NK-92 treated with Interleukin-12 subunit alpha and Interleukin-12 subunit beta, amount 100 ng/mL, for 24 hours (cell line): ENCODE measurements around the gene ZNF223.
A peak's percentile ranks its signal among the peaks of the same experiment; 100 is the strongest.

Source experiments
- DNase-seq: peaks from one replicate; lab custom pipeline; 2025; lab: John Stamatoyannopoulos, UW

The ZNF223 gene

GRCh38 chr19:44071824-44072542 is 20.1 kb downstream of the ZNF223 start, which contains the start of gene ZNF284:
Gene ZNF284, plus strand, starts transcription at chr19:44072159. Its CDS starts 4,231 bp downstream, at chr19:44076390.
- no peak for DNase-seq

DNA sequence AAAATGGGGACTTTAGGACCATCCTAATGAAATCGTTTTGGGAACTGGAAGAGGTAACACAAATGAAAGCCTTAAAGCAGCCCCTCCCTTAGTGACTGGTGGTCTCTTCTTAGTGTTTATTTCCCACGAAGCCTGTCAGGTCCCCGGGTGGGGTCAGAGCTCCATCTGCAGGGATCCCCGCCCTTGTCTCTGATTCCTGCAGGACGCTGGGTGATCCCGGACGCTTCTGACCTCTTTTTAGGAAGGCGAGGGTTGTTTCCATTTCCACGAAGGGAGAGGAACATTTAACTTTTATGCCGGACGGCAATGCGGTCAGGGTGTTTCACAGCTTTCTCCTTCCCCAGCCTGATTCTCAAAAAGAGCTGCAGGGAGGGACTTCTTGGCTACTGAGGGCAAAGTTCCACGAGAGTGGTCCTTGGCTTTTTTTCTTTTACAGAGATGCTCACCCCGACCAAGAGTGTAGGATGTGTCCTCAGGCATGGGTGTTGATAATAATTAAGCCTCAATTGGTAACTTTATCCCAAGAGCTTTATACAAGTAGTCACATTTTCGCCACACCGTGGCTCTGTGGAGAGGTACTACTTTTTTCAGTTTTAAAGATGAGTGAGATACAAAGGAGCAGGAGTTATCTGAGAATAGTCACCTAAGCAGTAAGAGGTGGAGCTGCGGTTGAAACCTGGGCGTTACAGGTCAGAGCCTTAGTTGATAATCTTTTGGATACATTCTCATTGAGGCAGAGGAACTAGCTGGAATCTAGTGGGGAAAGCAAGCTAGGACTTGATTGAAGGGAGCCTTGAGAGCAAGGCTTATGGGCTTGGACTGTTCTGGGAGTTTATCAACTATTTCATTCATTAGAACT is 20.9 kb downstream of the ZNF223 start:
- no peak for DNase-seq

- DNase-seq: no peak
These were observed 24.5 kb downstream of the ZNF223 start for GRCh38 chr19:44076325-44076724.

GRCh38 chr19:44092108-44092507 is 40.3 kb downstream of the ZNF223 start:
- no peak for DNase-seq

DNA sequence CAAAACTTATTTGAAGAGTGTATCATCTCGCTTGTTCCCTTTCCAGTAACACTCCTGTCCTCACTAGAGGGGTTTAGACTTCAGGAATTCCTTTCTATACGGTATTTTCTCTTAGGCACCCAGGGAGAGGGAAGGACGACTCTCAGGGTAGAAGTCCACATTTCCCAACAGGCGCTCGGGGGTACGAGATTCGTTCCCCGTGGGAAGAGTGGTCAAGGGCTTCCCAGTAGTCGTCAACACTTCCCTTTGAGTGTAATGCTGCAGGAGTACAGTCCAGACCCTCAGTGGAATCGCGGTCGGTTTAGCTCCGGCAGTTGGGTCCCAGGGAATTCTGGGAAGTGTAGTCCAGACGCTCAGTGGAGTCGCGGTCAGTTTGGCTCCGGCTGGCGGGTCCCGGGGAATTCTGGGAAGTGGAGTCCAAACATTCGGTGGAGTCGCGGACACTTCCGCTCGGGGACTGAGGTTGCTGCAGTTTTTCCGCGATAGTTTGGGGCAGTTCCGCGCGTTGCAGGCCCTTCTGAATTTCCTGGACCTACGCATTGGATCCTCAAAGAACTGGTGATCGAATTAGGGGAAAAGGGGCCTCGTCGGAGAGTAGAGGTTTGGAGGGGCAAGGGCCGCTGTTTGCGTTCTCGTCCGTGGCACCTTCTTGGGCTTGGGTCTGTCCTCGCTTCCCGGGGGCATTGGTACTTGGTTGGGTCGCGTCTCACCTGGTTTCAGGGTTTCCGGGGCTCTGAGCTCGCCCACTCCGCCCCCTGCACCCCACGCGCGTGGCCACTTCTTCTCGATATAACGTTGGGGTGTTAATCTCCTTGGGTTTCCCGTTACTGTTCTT is 42.3 kb downstream of the ZNF223 start, which contains the start of gene ZNF224:
Gene ZNF224, plus strand, starts transcription at position 431 of the 835 bp plus-strand sequence. CDS start 3,513 bp downstream, outside the sequence.
- DNase-seq: peak; percentile 84

GRCh38 chr19:44107751-44108150 is 55.9 kb downstream of the ZNF223 start:
- DNase-seq: no peak

DNA sequence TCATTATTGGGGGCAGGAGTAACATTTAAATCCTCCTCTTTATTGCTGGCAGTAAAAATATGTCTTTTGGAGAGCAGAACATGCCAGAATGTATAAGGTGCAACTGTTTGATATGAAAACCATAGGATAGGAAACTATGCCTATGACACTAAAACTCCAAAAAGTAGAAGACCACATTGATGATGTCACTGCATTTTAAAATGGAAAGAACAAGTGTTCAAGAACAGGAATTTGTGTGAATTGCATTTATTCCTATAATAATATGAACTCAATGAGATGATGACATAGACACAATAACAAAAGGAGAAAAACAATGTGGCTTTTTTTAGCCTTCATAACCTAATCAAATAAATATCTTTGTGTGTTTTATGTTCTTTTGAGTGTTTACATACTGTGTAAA is 57.6 kb downstream of the ZNF223 start:
- no peak for DNase-seq

DNA sequence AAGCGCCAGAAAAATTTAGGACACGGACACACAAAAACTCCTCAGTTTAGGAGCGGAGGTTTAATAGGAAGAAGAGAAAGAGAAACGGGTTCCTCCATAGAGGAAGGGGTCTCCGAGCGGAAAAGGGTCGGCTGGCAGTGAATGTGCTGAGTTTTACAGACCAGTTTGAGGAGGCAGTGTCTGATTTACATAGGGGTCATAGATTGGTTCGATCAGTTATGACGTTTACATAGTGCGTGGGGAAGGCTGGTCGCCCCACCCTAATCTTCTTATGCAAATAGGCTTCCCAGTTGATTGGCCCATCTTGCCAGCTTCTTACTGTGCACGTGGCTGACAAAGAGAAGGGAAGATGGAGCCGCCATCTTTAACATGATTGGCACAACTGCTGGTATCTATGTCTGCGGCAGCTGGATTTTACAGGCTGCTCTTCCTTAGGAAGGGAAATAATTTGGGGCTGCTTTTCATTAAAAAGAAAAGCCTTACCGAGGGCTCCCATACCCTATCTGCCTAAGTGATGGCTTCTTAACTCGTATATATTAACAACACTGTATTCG is 60.2 kb downstream of the ZNF223 start:
- DNase-seq: no peak

DNA sequence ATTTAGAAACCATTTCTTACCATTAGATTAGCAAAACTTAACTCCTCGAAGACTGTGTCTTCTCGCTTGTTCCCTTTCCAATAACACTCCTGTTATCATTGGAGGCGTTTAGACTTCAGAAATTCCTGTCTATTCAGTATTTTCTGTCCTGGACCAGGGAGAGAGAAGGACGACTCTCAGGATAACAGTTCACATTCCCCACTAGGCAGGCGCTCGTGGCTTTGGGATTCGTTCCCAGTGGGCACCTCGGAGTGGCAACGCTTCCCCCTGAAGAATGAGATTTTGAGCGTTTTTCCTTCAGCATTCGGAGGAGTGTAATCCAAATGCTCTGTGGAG is 60.9 kb downstream of the ZNF223 start:
- no peak for DNase-seq

- DNase-seq: peak; percentile 71
These were observed 61.4 kb downstream of the ZNF223 start, which contains the start of gene ZNF225 for GRCh38 chr19:44113138-44113783. Gene ZNF225, plus strand, starts transcription at chr19:44113399. Its CDS starts 2,429 bp downstream, at chr19:44115828.

- no peak for DNase-seq
These were observed 62.1 kb downstream of the ZNF223 start for GRCh38 chr19:44113784-44114390.
